Keratinocyte (primary cell): ENCODE measurements around the gene DAGLA.

Experiments used
- CTCF ChIP-seq, 3 experiments: IDR thresholded peaks in 1 of 3; conservative IDR thresholded peaks in 1 of 3; optimal IDR thresholded peaks in 1 of 3; 2 replicates in 2 of 3; 3 replicates in 1 of 3; pipeline versions ENCODE3 to v1.5.1; 2011; ENCODE audit warnings: low read length in 3 of 3, mild to moderate bottlenecking in 3 of 3, moderate library complexity in 2 of 3, control low read depth in 1 of 3, inconsistent platforms in 1 of 3; ENCODE audit not compliant: insufficient read depth in 2 of 3; ENCODE audit errors: extremely low read depth in 1 of 3
- EZH2 ChIP-seq: IDR thresholded peaks from one replicate; pipeline ENCODE4 v1.6.1; 2012; ENCODE audit warnings: inconsistent platforms, mild to moderate bottlenecking, low read length, moderate library complexity

GRCh38 chr11:61744609-61745156 is 64.5 kb downstream of the DAGLA start:
- TF ChIP-seq CTCF (optimal IDR thresholded peaks at IDR 0.05 in 1 of 3, IDR thresholded peaks at IDR 0.05 in 1 of 3, conservative IDR thresholded peaks at IDR 0.05 in 1 of 3; ENCODE audit: extremely low read depth in 1 of 3, insufficient read depth in 2 of 3, low read length in 3 of 3) (no peak), EZH2 (no peak)
